NCI-H1417 (cell line): ENCODE results near the gene PXT1.
A peak's percentile ranks its signal among the peaks of the same experiment; 100 is the strongest.
"Not testable (repeated sequence)": the region's sequence is repeated elsewhere in the genome, so short reads cannot be mapped to it uniquely, and the experiment has no call there.

ENCODE experiments used
- DNase-seq, 3 experiments: peaks; one replicate each; lab custom pipeline; 2025; lab: John Stamatoyannopoulos, UW

Gene PXT1

GRCh38 chr6:36368921-36369865, 73.5 kb downstream of the PXT1 start:
- DNase-seq: peak; percentile 82 to 97 (median 86)

DNA sequence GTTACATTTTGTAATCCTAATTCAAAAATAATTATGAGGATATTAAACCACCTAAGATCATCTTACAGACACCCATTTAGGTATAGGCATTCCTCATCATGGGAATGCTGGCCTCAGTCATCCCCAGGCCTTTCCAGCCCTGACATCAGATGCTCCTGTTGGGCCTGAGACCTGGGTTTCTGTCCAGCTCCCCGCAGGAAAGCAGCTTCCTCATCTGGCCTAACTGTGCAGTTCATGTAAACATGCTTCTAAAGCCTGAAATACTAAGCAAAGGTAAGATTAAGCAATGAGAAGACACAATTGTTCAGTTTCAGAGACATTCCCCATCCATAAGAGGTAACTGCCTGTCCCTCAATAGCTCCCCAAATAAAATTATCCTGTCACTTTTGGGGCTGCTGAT, 74.2 kb downstream of the PXT1 start:
- no peak for DNase-seq

DNA sequence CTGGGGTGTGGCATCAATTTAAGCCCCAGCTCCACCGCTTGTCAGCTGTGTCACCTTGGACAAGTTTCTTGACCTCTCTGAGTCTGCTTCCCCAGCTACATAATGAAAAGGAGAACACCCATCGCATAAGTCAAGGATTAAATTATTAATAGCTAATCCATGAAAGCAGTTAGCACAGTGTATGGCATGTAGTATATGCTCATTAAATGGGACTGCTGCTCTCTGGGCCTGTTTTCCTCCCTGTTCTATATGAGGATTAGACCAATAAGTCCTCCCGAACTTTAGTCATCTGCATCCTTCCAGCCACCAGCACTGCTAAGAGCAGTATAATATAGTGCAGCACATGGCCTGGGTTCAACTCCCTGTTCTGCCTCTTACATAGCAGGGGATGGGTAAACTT, 74.9 kb downstream of the PXT1 start:
- no peak for DNase-seq

DNA sequence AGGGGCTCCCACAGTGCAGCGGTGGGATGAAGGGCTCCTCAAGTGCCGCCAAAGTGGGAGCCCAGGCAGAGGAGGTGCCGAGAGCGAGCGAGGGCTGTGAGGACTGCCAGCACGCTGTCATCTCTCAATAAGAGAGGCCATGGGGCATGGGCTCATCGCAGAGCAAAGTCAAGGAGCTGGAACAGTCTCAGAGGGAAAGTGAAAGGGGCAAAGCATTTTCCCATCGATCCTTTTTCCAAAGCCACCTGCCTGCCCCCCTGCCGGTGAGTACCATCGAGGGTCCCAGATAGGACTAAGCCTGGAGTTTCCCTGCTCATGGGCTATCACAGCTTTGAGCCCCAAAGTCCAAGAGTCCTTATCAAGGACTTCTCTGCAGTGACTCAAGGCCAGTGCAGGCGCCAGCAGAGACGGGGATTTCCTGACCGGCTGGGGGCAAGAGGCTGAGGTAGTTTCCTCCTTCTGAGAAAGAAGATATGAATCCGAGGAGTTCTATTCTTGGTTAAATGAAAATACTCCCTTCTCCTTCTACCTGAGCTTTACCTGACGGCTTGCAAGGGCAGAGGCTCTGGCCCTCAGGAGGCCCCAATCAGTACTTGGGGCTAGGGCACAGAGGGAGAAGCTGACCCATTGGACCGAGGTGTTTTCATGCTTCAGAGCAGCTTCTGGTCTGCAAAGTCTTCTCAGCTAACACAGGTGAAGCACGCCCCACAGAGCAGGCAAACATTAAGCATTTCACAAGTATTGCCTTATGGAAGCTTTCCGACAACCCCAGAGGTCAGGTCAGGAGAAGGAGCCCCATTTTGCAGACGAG, 77.8 kb downstream of the PXT1 start:
- no peak for DNase-seq

DNA sequence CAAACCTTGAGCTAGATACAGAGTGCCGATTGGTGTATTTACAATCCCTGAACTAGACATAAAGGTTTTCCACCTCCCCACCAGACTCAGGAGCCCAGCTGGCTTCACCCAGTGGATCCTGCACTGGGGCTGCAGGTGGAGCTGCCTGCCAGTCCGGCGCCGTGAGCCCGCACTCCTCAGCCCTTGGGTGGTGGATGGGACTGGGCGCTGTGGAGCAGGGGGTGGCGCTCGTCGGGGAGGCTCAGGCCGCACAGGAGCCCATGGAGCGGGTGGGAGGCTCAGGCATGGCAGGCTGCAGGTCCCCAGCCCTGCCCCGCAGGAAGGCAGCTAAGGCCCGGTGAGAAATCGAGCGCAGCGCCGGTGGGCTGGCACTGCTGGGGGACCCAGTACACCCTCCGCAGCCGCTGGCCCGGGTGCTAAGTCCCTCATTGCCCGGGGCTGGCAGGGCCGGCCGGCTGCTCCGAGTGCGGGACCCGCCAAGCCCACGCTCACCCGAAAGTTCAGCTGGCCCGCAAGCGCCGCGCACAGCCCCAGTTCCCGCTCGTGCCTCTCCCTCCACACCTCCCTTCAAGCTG, 78.5 kb downstream of the PXT1 start:
- not testable (repeated sequence) for DNase-seq

GRCh38 chr6:36363371-36363752, 79.3 kb downstream of the PXT1 start:
- DNase-seq: not testable (repeated sequence)

DNA sequence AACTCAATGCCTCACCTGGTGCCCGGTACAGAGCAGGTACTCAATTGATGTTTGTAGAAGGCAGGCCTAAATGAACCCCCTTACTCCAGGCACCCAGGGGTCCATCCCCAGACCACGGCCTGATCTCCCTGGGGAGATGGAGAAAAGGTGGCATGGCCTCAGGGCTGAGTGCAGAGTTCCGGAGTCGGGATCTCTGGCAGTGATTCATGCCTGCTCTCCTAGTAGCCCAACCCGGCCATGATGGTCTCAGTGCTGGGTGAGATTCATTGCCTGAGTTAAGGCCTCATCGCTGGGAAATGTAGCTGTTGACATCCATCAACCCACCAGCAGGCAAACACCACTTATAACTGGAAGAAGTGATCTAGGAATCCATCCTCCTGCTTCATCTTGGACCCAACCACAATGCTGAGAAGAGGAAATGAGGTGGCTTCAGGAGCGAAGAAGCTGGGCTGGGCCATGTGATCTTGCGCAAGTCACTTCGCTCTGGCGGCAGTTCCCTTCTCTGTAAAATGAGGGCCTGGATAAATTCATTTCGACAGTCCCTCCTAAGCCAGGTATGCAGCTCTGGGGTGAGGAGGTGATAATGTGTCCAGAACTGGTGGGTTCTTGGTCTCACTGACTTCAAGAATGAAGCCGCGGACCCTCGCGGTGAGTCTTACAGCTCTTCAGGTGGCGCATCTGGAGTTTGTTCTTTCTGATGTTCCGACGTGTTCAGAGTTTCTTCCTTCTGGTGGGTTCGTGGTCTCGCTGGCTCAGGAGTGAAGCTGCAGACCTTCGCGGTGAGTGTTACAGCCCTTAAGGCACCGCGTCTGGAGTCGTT, 79.9 kb downstream of the PXT1 start:
- DNase-seq: no peak

DNA sequence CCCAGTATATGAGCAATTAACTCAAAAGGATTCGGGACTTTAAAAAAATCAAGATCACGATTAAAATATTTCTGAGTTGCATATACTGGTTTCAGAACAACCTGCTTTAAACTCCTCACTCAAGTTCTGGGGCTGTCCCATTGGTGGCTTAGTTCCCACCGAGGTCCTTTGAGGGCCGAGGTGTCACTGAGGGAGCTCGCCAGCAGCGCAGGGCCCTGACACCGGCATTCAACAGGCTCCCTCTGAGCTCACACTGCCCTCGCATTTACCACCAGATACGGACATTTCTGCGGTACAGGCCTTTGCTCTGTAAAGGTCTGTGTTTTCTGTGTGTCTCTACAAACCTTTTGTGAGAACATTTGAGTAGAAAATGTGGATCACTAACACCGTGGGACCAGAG, 81.6 kb downstream of the PXT1 start:
- no peak for DNase-seq

GRCh38 chr6:36360241-36361054, 82.2 kb downstream of the PXT1 start:
- DNase-seq: peak; percentile 76 to 92 (median 91)

- no peak for DNase-seq
These were observed 84.3 kb downstream of the PXT1 start for GRCh38 chr6:36358226-36358915.

- no peak for DNase-seq
These were observed 84.8 kb downstream of the PXT1 start for GRCh38 chr6:36357872-36358225.

GRCh38 chr6:36355819-36356218, 86.8 kb downstream of the PXT1 start:
- DNase-seq: no peak

DNA sequence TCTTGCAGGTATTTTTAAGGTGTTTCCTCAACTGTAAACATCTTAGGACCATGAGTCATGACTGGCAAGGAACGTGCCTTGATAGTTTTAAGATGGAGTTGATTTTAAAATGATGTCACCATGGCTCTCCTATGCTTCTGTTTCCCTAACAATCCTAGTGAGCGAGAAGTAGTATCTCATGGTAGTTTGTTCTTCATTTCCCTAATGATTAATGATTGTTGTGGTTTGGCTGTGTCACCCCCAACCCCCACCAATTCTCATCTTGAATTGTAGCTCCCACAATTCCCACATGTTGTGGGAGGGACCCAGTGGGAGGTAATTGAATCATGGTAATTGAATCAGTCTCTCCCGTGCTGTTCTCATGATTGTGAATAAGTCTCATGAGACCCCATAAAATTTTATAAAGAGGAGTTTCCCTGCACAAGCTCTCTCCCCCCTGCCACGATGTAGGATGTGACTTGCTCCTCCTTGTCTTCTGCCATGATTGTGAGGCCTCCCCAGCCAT, 89.2 kb downstream of the PXT1 start:
- DNase-seq: no peak

- no peak for DNase-seq
These were observed 90.0 kb downstream of the PXT1 start for GRCh38 chr6:36352477-36353157.

DNA sequence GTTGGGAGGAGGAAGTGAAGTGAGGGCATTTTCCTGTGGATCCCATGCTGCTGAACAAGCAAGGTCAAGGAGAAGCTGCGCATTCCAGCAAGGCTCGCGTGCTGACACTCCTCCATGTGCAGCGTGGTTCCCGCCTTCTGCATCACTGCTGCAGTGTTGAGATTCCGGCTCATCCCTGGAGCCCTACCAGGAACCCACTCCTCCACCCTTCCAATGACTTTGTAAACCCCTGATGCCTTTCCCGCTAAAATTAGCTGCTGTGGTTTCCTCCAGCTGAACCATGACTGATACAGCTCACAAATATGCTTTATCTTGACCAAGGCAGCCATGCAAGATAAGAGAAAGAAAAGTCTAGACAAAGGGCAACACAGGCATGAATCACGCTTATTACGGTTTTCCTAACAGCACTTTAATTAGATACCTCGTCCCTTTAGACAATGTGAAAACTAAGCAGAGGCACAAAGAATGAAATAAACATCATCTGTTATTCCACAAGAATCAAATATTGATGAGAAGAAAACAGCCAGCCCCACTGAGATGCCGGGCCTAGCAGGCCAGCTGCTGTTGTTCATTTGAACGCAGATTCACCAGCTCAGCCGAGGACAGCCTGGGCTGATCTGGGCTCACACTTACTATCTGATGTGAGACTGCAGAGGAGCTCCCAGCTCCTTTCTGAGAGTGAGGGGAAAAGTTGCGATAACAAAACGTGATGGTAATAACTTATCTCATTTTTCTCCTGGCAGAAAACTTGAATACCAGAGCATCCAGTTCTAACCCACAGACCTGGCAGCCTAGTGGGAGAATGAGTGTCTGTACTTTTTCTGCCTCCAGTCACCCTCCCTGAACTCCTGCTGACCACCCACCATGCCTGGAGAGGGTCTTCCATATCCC, 91.7 kb downstream of the PXT1 start:
- DNase-seq: peak in 1 of 3 experiments; percentile 15

- peak in 1 of 3 experiments; percentile 20 for DNase-seq
These were observed 92.6 kb downstream of the PXT1 start for GRCh38 chr6:36350082-36350481.

GRCh38 chr6:36349240-36349639, 93.4 kb downstream of the PXT1 start:
- DNase-seq: peak; percentile 79 to 92 (median 91)

GRCh38 chr6:36347621-36348020, 95.0 kb downstream of the PXT1 start:
- no peak for DNase-seq
